Breast epithelium (tissue), 4 donors: ENCODE results near the gene PCDH7. TPM values are rescaled to one million over a fixed set of nuclear protein-coding genes. Genes with fewer than 3 reads are reported as not detected.

ENCODE experiments used
- DNase-seq, 2 donors: peaks; one replicate each; pipeline ENCODE4 v3.0.0-alpha.2; 2019; ENCODE audit warnings: low spot score in 2 of 2
- H3K27ac ChIP-seq, 2 donors: fragments of 200-600 bp; sonication (generic) in 1 of 2; one replicate each; pipeline ENCODE4 v1.5.1; 2016 to 2019; ENCODE audit warnings: mild to moderate bottlenecking in 1 of 2
- H3K27me3 ChIP-seq, 2 donors: fragments of 200-600 bp; sonication (generic) in 1 of 2; one replicate each; pipeline versions ENCODE4 v1.5.1 to v1.6.0; 2017 to 2019; ENCODE audit warnings: control low read depth in 1 of 2, mild to moderate bottlenecking in 1 of 2
- H3K36me3 ChIP-seq: fragments of 200-600 bp; one replicate; pipeline ENCODE4 v1.5.1; 2019
- H3K4me1 ChIP-seq, 2 donors: fragments of 200-600 bp; sonication (generic); one replicate each; pipeline ENCODE4 v1.5.1; 2016 to 2019; ENCODE audit warnings: control low read depth in 1 of 2
- H3K4me3 ChIP-seq, 3 donors: fragments of 200-600 bp; sonication (generic); 1 replicate in 2 of 3; 2 replicates in 1 of 3; pipeline ENCODE4 v1.5.1; 2016 to 2019; ENCODE audit warnings: mild to moderate bottlenecking in 3 of 3, moderate library complexity in 2 of 3
- H3K9me3 ChIP-seq, 2 donors: fragments of 200-600 bp; sonication (generic) in 1 of 2; one replicate each; pipeline ENCODE4 v1.5.1; 2016 to 2019; ENCODE audit warnings: control low read depth in 1 of 2
- CTCF ChIP-seq, 3 donors: fragments of 450-650 bp; IDR thresholded peaks; one replicate each; pipeline ENCODE4 v1.5.1; 2016 to 2017; ENCODE audit warnings: antibody characterized with exemption in 3 of 3, mild to moderate bottlenecking in 3 of 3, moderate library complexity in 3 of 3
- POLR2A ChIP-seq: fragments of 450-650 bp; IDR thresholded peaks from one replicate; pipeline ENCODE4 v1.6.1; 2016; ENCODE audit warnings: antibody characterized with exemption, mild to moderate bottlenecking, moderate library complexity
- POLR2AphosphoS5 ChIP-seq, 3 donors: sonication (generic); formaldehyde crosslinking; IDR thresholded peaks; one replicate each; pipeline ENCODE4 v1.6.1; 2017; ENCODE audit warnings: antibody characterized with exemption in 3 of 3
- intact Hi-C: fragments of 100-400 bp; cut with DNase I; formaldehyde crosslinking; loops from one replicate; pipeline ENCODE4 v1.15.1; 2023; ENCODE audit warnings: low total_unique reads
- total RNA-seq, 3 donors: library from RNA; depleted of rRNA; stranded (reverse); fragments of >200 nt; gene quantifications; one replicate each; pipeline ENCODE4 v1.1.0, GENCODE V29; 2016

Gene PCDH7
- total RNA-seq, 3 donors from 2014 or later: 6.1 to 30.9 (median 14.4) TPM

GRCh38 chr4:30722359-30723200 lies 2.4 kb downstream of the PCDH7 start:
- no peak for DNase-seq
- intact Hi-C loops: no loop called here
- TF ChIP-seq POLR2A: no peak
- no peak for TF ChIP-seq POLR2AphosphoS5 (IDR thresholded peaks at IDR 0.05)
- no peak for TF ChIP-seq CTCF (IDR thresholded peaks at IDR 0.05)

GRCh38 chr4:30723201-30723955 lies 3.2 kb downstream of the PCDH7 start:
- intact Hi-C loops: no loop called here
- Histone ChIP-seq H3K27ac (no peak overlapping the region), H3K27me3 (peaks cover 0 to 7% of the 10 kb centered on the region in 2 donors), H3K4me3 (peak overlapping the region; percentile 53 to 76 (median 61)), H3K36me3 (no peaks in the 10 kb centered on the region), H3K4me1 (no peaks in the 10 kb centered on the region), H3K9me3 (no peaks in the 10 kb centered on the region)
- TF ChIP-seq POLR2A (no peak), CTCF (IDR thresholded peaks at IDR 0.05) (no peak), POLR2AphosphoS5 (IDR thresholded peaks at IDR 0.05) (no peak)
- no peak for DNase-seq

More at GRCh38 chr4:30722359-30723200, 2.4 kb downstream of the PCDH7 start:
- peak overlapping the region; percentile 53 to 76 (median 61) for H3K4me3 ChIP-seq
- no peaks in the 10 kb centered on the region for H3K36me3 ChIP-seq
- no peaks in the 10 kb centered on the region for H3K4me1 ChIP-seq
- no peak overlapping the region for H3K27ac ChIP-seq
- no peaks in the 10 kb centered on the region for H3K9me3 ChIP-seq
- H3K27me3 ChIP-seq: peaks cover 0 to 7% of the 10 kb centered on the region in 2 donors

GRCh38 chr4:30724247-30724646 lies 4.1 kb downstream of the PCDH7 start:
- H3K36me3 ChIP-seq: no peaks in the 10 kb centered on the region
- H3K9me3 ChIP-seq: no peaks in the 10 kb centered on the region
- intact Hi-C loops: no loop called here
- TF ChIP-seq POLR2A: no peak
- no peak for TF ChIP-seq POLR2AphosphoS5 (IDR thresholded peaks at IDR 0.05)
- no peak for TF ChIP-seq CTCF (IDR thresholded peaks at IDR 0.05)
- H3K27ac ChIP-seq: no peak overlapping the region
- no peak for DNase-seq
- H3K4me3 ChIP-seq: no peak overlapping the region
- H3K4me1 ChIP-seq: no peaks in the 10 kb centered on the region
- peaks cover 0 to 7% of the 10 kb centered on the region in 2 donors for H3K27me3 ChIP-seq

GRCh38 chr4:30725562-30725961 lies 5.4 kb downstream of the PCDH7 start:
- intact Hi-C loops: no loop called here
- H3K4me3 ChIP-seq: no peak overlapping the region
- no peak for DNase-seq
- H3K9me3 ChIP-seq: no peaks in the 10 kb centered on the region
- no peaks in the 10 kb centered on the region for H3K4me1 ChIP-seq
- H3K27me3 ChIP-seq: peaks cover 0 to 7% of the 10 kb centered on the region in 2 donors
- H3K27ac ChIP-seq: no peak overlapping the region
- no peak for TF ChIP-seq POLR2AphosphoS5 (IDR thresholded peaks at IDR 0.05)
- no peak for TF ChIP-seq CTCF (IDR thresholded peaks at IDR 0.05)
- no peak for TF ChIP-seq POLR2A
- no peaks in the 10 kb centered on the region for H3K36me3 ChIP-seq
